Smooth muscle cell (in vitro differentiated cells): Measurements from ENCODE around the gene SEC61A2. TPM values are rescaled to one million over a fixed set of nuclear protein-coding genes. Genes with fewer than 3 reads are reported as not detected.

Source experiments
- DNase-seq: peaks from one replicate; lab custom pipeline; 2025; ENCODE audit not compliant: unreplicated experiment; lab: John Stamatoyannopoulos, UW
- H2AFZ ChIP-seq: fragments of 200-600 bp; sonication (generic); 2 replicates; pipeline ENCODE4 v1.6.0; 2016; ENCODE audit warnings: antibody characterized with exemption, low read depth, mild to moderate bottlenecking
- H3F3A ChIP-seq: fragments of 200-600 bp; sonication (generic); 2 replicates; pipeline ENCODE4 v1.6.0; 2017; ENCODE audit warnings: antibody characterized with exemption, low read depth
- H3K27ac ChIP-seq: fragments of 200-600 bp; sonication (generic); 2 replicates; pipeline ENCODE4 v1.5.1; 2016; ENCODE audit warnings: low read depth, mild to moderate bottlenecking
- H3K27me3 ChIP-seq: fragments of 200-600 bp; sonication (generic); 2 replicates; pipeline ENCODE4 v1.6.1; 2016; ENCODE audit warnings: low read depth, mild to moderate bottlenecking
- H3K36me3 ChIP-seq: fragments of 200-600 bp; sonication (generic); 2 replicates; pipeline ENCODE4 v1.5.1; 2016; ENCODE audit warnings: low read depth
- H3K4me1 ChIP-seq: fragments of 200-600 bp; sonication (generic); 2 replicates; pipeline ENCODE4 v1.5.1; 2016; ENCODE audit warnings: low read depth
- H3K4me2 ChIP-seq: fragments of 200-600 bp; sonication (generic); 2 replicates; pipeline ENCODE4 v1.6.0; 2016; ENCODE audit warnings: mild to moderate bottlenecking
- H3K4me3 ChIP-seq: fragments of 200-600 bp; sonication (generic); 2 replicates; pipeline ENCODE4 v1.5.1; 2016; ENCODE audit warnings: mild to moderate bottlenecking
- H3K79me2 ChIP-seq: fragments of 200-600 bp; sonication (generic); 2 replicates; pipeline ENCODE4 v1.6.0; 2016; ENCODE audit warnings: low read depth, mild to moderate bottlenecking
- H3K9ac ChIP-seq: fragments of 200-600 bp; sonication (generic); 2 replicates; pipeline ENCODE4 v1.6.0; 2016; ENCODE audit warnings: low read depth
- H3K9me3 ChIP-seq: fragments of 200-600 bp; sonication (generic); replicated peaks from 2 replicates; pipeline ENCODE4 v1.5.1; 2016; ENCODE audit warnings: low read depth
- H4K20me1 ChIP-seq: fragments of 200-600 bp; sonication (generic); 2 replicates; pipeline ENCODE4 v1.6.0; 2016; ENCODE audit warnings: low read depth
- WGBS: methylation state at CpG from one replicate; pipeline ENCODE4 v1.1.7; 2016; ENCODE audit warnings: low lambda C conversion rate; 5-methylcytosine and 5-hydroxymethylcytosine counted together
- polyA plus RNA-seq: library from polyadenylated mRNA; unstranded; fragments of >200 nt; fragmentation: Nextera tagmentation; extraction: Ambion mirVana; gene quantifications from 2 replicates; pipeline ENCODE4 v1.2.1, GENCODE V29; 2016
- total RNA-seq: library from RNA; depleted of rRNA; stranded (reverse); fragments of >200 nt; gene quantifications from 2 replicates; pipeline ENCODE4 v1.2.3, GENCODE V29; 2014
- TF ChIP-seq, protein P1 (sequence below): fragments of 200-600 bp; sonication (generic); IDR thresholded peaks from 2 replicates; pipeline ENCODE4 v1.5.1; 2017; ENCODE audit warnings: borderline replicate concordance, mild to moderate bottlenecking, antibody characterized with exemption; ENCODE audit not compliant: insufficient read depth, poor library complexity, severe bottlenecking

The SEC61A2 gene
- total and polyA plus RNA-seq, 2 experiments from 2014 or later = 9.7 to 14.2 TPM

GRCh38 chr10:12098966-12099365 lies 30.5 kb upstream of the SEC61A2 start:
- Histone ChIP-seq H3K36me3 (no peaks in the 10 kb centered on the region), H2AFZ (no peak overlapping the region), H3K9me3 (no peaks in the 10 kb centered on the region), H3K4me3 (no peak overlapping the region), H3K9ac (no peak overlapping the region), H4K20me1 (no peaks in the 10 kb centered on the region), H3F3A (no peaks in the 10 kb centered on the region), H3K27ac (no peak overlapping the region), H3K4me2 (no peak overlapping the region), H3K4me1 (no peaks in the 10 kb centered on the region), H3K79me2 (no peaks in the 10 kb centered on the region), H3K27me3 (no peaks in the 10 kb centered on the region)
- TF ChIP-seq, protein P1, sequence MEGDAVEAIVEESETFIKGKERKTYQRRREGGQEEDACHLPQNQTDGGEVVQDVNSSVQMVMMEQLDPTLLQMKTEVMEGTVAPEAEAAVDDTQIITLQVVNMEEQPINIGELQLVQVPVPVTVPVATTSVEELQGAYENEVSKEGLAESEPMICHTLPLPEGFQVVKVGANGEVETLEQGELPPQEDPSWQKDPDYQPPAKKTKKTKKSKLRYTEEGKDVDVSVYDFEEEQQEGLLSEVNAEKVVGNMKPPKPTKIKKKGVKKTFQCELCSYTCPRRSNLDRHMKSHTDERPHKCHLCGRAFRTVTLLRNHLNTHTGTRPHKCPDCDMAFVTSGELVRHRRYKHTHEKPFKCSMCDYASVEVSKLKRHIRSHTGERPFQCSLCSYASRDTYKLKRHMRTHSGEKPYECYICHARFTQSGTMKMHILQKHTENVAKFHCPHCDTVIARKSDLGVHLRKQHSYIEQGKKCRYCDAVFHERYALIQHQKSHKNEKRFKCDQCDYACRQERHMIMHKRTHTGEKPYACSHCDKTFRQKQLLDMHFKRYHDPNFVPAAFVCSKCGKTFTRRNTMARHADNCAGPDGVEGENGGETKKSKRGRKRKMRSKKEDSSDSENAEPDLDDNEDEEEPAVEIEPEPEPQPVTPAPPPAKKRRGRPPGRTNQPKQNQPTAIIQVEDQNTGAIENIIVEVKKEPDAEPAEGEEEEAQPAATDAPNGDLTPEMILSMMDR = no peak
- over 99% methylated on average over 4 of the region's 4 CpGs for WGBS
- DNase-seq = no peak

GRCh38 chr10:12103802-12104201 lies 25.7 kb upstream of the SEC61A2 start:
- TF ChIP-seq, protein P1 = no peak
- 91% methylated on average over 4 of the region's 4 CpGs for WGBS
- Histone ChIP-seq H2AFZ (no peak overlapping the region), H3K27me3 (no peaks in the 10 kb centered on the region), H3K9ac (no peak overlapping the region), H3F3A (no peaks in the 10 kb centered on the region), H3K79me2 (no peaks in the 10 kb centered on the region), H3K27ac (no peak overlapping the region), H3K9me3 (no peaks in the 10 kb centered on the region), H3K4me1 (no peaks in the 10 kb centered on the region), H3K36me3 (no peaks in the 10 kb centered on the region), H3K4me3 (no peak overlapping the region), H3K4me2 (no peak overlapping the region), H4K20me1 (no peaks in the 10 kb centered on the region)
- DNase-seq = no peak

GRCh38 chr10:12107781-12108180 lies 21.7 kb upstream of the SEC61A2 start:
- no peak overlapping the region for H3K4me3 ChIP-seq
- H3K9me3 ChIP-seq = no peaks in the 10 kb centered on the region
- H3F3A ChIP-seq = no peaks in the 10 kb centered on the region
- TF ChIP-seq, protein P1 = no peak
- no peaks in the 10 kb centered on the region for H3K27me3 ChIP-seq
- no peaks in the 10 kb centered on the region for H3K4me1 ChIP-seq
- 88% methylated on average over 14 of the region's 14 CpGs for WGBS
- no peaks in the 10 kb centered on the region for H3K36me3 ChIP-seq
- H3K79me2 ChIP-seq = no peaks in the 10 kb centered on the region
- H3K9ac ChIP-seq = no peak overlapping the region
- no peaks in the 10 kb centered on the region for H4K20me1 ChIP-seq
- DNase-seq = no peak
- no peak overlapping the region for H3K4me2 ChIP-seq
- H2AFZ ChIP-seq = no peak overlapping the region
- H3K27ac ChIP-seq = no peak overlapping the region

- H3F3A ChIP-seq = no peaks in the 10 kb centered on the region
- DNase-seq = no peak
- 98% methylated on average over 5 of the region's 5 CpGs for WGBS
Measured at GRCh38 chr10:12109286-12109685, 20.2 kb upstream of the SEC61A2 start.

More at GRCh38 chr10:12109286-12109685, 20.2 kb upstream of the SEC61A2 start:
- TF ChIP-seq, protein P1 = no peak
- Histone ChIP-seq H3K9me3 (no peaks in the 10 kb centered on the region), H2AFZ (no peak overlapping the region), H3K9ac (no peak overlapping the region), H4K20me1 (no peaks in the 10 kb centered on the region), H3K4me3 (no peak overlapping the region), H3K79me2 (no peaks in the 10 kb centered on the region), H3K27ac (no peak overlapping the region), H3K36me3 (no peaks in the 10 kb centered on the region), H3K4me2 (no peak overlapping the region), H3K27me3 (no peaks in the 10 kb centered on the region), H3K4me1 (no peaks in the 10 kb centered on the region)
